Testis (tissue), 3 donors: Measurements from ENCODE around the gene HSF4. TPM values are rescaled to one million over a fixed set of nuclear protein-coding genes. Genes with fewer than 3 reads are reported as not detected.

ENCODE experiments used
- DNase-seq: peaks from one replicate; pipeline ENCODE4 v3.0.0-alpha.2; 2019
- H3K27ac ChIP-seq, 2 donors: fragments of 200-600 bp; sonication (generic); one replicate each; pipeline ENCODE4 v1.5.1; 2019
- H3K27me3 ChIP-seq: fragments of 200-600 bp; sonication (generic); one replicate; pipeline ENCODE4 v1.5.1; 2019
- H3K36me3 ChIP-seq: fragments of 200-600 bp; sonication (generic); one replicate; pipeline ENCODE4 v1.5.1; 2017; ENCODE audit warnings: low read depth; ENCODE audit errors: missing control alignments
- H3K4me1 ChIP-seq: fragments of 200-600 bp; sonication (generic); one replicate; pipeline ENCODE4 v1.5.1; 2019
- H3K4me3 ChIP-seq, 2 donors: fragments of 200-600 bp; sonication (generic); one replicate each; pipeline ENCODE4 v1.5.1; 2017 to 2019
- H3K9me3 ChIP-seq: fragments of 200-600 bp; sonication (generic); one replicate; pipeline ENCODE4 v1.5.1; 2017
- POLR2A ChIP-seq: fragments of 450-650 bp; IDR thresholded peaks from one replicate; pipeline ENCODE4 v1.6.1; 2017; ENCODE audit warnings: antibody characterized with exemption, mild to moderate bottlenecking, moderate library complexity
- WGBS, 2 donors: methylation state at CpG; one replicate each; pipeline ENCODE4 v1.1.5; 2018; 5-methylcytosine and 5-hydroxymethylcytosine counted together
- intact Hi-C: fragments of 100-400 bp; cut with DNase I; formaldehyde crosslinking; loops from one replicate; pipeline ENCODE4 v1.15.1; 2023; ENCODE audit warnings: low total_unique reads
- polyA plus RNA-seq: library from polyadenylated mRNA; stranded (reverse); fragments of 350-450 nt; fragmentation: Illumina TruSeq; extraction: RNeasy Lipid Tissue Mini Kit (QIAGEN cat#74804); gene quantifications from one replicate; pipeline ENCODE4 v1.2.3, GENCODE V29; 2014; ENCODE audit warnings: low read depth, low replicate concordance; ENCODE audit not compliant: insufficient read depth
- total RNA-seq, 2 donors: library from RNA; depleted of rRNA; stranded (reverse); fragments of >200 nt; gene quantifications; one replicate each; pipeline ENCODE4 v1.2.3, GENCODE V29; 2016
- TF ChIP-seq, protein P1 (sequence below), 3 experiments: fragments of 450-650 bp in 2 of 3; fragments of 200-600 bp in 1 of 3; sonication (generic) in 1 of 3; IDR thresholded peaks; one replicate each; pipeline ENCODE4 v1.5.1; 2016 to 2019; ENCODE audit warnings: antibody characterized with exemption in 3 of 3, mild to moderate bottlenecking in 2 of 3, moderate library complexity in 1 of 3

HSF4 gene
- total and polyA plus RNA-seq, 3 donors from 2014 or later: 20.2 to 78.3 (median 63.4) TPM

DNA sequence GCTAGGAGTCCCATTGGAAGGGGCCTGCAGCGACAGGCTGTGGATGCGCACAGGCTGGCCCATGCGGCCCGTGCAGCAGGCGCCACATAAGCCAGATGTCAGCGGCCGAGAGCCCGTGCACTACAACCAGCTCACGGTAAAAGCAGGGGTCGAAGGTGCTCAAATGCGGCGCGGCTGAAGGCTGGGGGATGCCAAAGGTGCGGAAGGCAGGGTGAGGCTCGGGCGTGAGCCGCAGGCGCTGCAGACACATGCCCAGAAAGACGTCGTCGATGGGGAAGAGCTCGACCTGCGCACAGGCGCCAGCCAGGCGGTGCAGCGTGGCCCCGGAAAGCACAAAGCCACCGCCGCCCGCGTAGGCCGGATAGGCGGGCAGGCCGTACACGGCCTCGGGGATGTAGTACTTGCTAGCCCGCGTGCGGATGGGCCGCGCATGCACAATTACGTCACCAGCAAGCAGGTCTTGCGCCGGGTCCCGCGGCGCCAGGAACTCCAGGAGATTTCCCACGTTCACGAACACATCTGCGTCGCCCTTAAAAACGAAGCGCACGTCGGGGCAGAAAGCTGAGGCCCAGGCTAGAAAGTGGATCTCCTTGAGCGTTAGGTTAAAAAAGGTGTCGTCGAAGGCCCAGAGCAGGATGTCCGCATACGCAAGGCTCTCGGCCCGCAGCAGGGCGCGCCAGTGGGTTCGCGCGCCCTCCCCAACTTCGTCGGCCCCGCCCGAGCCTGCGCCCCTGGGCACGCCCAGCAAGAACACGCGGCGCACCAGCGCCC lies 15.1 kb upstream of the HSF4 start:
- H3K9me3 ChIP-seq: no peaks in the 10 kb centered on the region
- H3K36me3 ChIP-seq: no peaks in the 10 kb centered on the region
- H3K4me1 ChIP-seq: peaks cover 5% of the 10 kb centered on the region
- WGBS, 2 donors: 55 to 67% methylated on average over 46 to 71 of the region's 77 CpGs
- intact Hi-C loops: no loop called here
- H3K4me3 ChIP-seq: peak overlapping the region; percentile 63 to 64
- no peak for DNase-seq
- TF ChIP-seq, protein P1, sequence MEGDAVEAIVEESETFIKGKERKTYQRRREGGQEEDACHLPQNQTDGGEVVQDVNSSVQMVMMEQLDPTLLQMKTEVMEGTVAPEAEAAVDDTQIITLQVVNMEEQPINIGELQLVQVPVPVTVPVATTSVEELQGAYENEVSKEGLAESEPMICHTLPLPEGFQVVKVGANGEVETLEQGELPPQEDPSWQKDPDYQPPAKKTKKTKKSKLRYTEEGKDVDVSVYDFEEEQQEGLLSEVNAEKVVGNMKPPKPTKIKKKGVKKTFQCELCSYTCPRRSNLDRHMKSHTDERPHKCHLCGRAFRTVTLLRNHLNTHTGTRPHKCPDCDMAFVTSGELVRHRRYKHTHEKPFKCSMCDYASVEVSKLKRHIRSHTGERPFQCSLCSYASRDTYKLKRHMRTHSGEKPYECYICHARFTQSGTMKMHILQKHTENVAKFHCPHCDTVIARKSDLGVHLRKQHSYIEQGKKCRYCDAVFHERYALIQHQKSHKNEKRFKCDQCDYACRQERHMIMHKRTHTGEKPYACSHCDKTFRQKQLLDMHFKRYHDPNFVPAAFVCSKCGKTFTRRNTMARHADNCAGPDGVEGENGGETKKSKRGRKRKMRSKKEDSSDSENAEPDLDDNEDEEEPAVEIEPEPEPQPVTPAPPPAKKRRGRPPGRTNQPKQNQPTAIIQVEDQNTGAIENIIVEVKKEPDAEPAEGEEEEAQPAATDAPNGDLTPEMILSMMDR (IDR thresholded peaks at IDR 0.05): no peak
- TF ChIP-seq POLR2A: no peak
- H3K27ac ChIP-seq: peak overlapping the region in 1 of 2 donors; percentile 94
- H3K27me3 ChIP-seq: no peaks in the 10 kb centered on the region

DNA sequence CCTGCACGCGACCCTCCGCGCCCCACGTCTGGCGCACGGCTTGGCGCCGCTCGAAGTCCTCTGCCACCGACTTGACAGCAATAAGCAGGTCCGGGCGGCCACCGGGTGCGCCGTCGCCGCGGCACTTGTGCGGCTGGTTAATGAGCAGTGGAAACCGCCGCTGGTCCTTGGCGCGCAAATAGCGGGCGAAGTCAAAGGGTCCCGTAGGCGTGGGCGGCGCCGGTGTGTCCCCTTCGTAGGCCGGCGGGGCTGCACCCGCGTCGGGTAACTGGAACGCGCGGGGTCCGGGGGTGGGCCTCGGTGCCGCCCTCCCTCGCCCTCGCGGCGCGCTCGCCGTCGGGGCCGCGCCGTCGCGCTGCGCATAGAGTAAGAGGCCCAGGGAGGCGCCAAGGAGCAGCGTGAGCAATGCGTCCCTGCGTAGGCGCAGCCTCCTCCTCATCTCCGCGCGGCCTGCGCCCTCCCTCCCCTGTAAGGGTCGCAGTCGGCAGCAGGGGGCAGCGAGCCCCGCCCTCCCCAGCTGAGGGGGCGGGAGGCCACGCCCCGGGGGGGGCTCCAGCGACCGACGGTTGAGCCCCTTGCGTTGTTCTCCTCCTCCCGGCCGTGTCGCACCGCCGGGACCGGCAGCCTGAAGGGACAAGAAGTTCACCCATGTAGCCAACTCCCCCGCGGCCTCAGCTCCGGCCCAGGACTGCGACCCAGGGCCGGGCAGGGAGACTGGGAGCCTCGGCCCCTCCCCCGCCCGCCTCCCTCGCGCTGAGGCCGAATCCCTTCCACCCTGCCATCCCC lies 14.3 kb upstream of the HSF4 start:
- TF ChIP-seq, protein P1 (IDR thresholded peaks at IDR 0.05): peak in 1 of 3 experiments; percentile 13
- no peak for TF ChIP-seq POLR2A
- Histone ChIP-seq H3K27ac (peak overlapping the region; percentile 76 to 94), H3K9me3 (no peaks in the 10 kb centered on the region), H3K36me3 (no peaks in the 10 kb centered on the region), H3K27me3 (no peaks in the 10 kb centered on the region), H3K4me1 (peaks cover 9% of the 10 kb centered on the region), H3K4me3 (peak overlapping the region; percentile 63 to 64)
- DNase-seq: peak; percentile 72
- 10 to 11% methylated on average over 41 to 64 of the region's 94 CpGs for WGBS, 2 donors
- intact Hi-C loops: no loop called here

DNA sequence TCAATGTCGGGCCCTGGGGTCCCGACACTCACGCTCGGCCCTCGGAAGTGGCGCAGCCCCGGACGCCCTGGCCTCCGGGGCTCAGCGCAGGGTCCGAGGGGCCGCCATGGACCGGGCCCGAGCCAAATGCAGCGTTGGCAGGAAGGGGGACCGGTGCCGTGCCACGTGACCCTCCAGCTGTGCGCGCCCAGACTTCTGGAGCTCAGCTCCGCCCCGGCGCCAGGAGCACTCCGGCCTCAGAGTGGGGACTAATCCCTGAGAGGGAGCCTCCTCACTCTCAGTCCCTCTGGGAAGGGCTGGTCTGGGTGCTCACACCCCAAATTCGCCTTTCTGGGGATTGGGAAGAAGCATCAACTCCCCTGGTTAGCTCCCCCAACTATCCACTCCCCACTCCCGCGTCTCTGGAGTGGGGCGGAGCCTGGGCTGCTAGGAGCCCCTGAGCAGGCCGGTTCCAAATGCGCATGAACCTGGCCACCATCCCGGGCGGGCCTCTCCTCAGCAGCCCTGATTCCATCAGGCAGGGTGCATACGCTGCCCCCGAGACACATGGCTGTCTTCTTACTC lies 13.6 kb upstream of the HSF4 start, which contains the start of gene B3GNT9:
Gene B3GNT9, minus strand, starts transcription at position 166 of the 564 bp plus-strand sequence. CDS start 513 bp downstream, outside the sequence.
- H3K36me3 ChIP-seq: no peaks in the 10 kb centered on the region
- peaks cover 15% of the 10 kb centered on the region for H3K4me1 ChIP-seq
- H3K9me3 ChIP-seq: no peaks in the 10 kb centered on the region
- peak within 1 kb of the TSS; percentile 76 to 94 for H3K27ac ChIP-seq
- WGBS, 2 donors: 1 to 2% methylated on average over 13 to 31 of the region's 34 CpGs
- TF ChIP-seq, protein P1 (IDR thresholded peaks at IDR 0.05): no peak
- TF ChIP-seq POLR2A: no peak
- DNase-seq: peak; percentile 83
- H3K27me3 ChIP-seq: no peaks in the 10 kb centered on the region
- H3K4me3 ChIP-seq: peak within 1 kb of the TSS; percentile 63 to 64
- intact Hi-C loops: no loop called here

DNA sequence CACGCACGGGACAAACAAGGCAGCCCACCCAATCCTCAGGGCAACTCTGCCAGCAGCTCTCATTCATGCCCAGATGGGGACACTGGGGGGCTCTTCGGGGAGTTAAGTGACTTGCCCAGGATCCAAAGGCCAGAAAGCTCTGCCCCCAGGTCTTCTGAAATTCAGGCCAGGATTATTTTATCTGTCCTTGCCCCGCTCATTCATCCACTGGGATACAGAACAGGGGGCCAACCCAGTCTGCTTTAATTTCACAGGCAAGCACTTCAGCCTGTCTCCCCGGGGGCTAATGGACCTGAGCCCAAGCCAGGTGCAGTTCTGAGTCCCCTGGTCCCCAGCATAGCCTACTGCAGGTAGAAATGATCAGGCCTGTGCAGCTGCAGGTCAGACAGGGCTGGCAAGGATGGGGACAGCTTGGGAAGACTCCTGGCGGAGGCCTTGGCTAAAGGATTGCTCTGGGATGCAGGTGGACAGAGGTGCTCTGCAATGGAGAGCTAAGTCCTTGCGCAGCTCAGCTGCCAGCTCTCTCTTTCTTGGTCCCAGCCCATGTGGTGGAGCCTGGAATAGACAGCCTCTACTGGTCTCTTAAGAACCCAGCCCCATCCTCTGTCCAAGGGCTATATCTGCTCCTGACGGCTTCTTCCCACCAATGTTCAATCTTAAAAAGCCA lies 13.0 kb upstream of the HSF4 start:
- peak overlapping the region; percentile 29 to 94 for H3K27ac ChIP-seq
- H3K4me3 ChIP-seq: peak overlapping the region in 1 of 2 donors; percentile 64
- no peak for DNase-seq
- intact Hi-C loops: no loop called here
- no peaks in the 10 kb centered on the region for H3K9me3 ChIP-seq
- H3K36me3 ChIP-seq: no peaks in the 10 kb centered on the region
- peaks cover 16% of the 10 kb centered on the region for H3K4me1 ChIP-seq
- TF ChIP-seq, protein P1 (IDR thresholded peaks at IDR 0.05): no peak
- TF ChIP-seq POLR2A: no peak
- WGBS, 2 donors: 51 to 100% methylated on average over 1 to 8 of the region's 8 CpGs
- H3K27me3 ChIP-seq: no peaks in the 10 kb centered on the region
